ENCODE measurements around the gene ZSWIM3.

GRCh38 chr20:45878076-45878761 is 20.8 kb downstream of the ZSWIM3 start:
- no peak for TF ChIP-seq POLR2A (IDR thresholded peaks at IDR 0.05)
- no peak for TF ChIP-seq CTCF (IDR thresholded peaks at IDR 0.05)

Data from thyroid gland (tissue), 4 donors.